ENCODE results near the gene SLIT3.

DNA sequence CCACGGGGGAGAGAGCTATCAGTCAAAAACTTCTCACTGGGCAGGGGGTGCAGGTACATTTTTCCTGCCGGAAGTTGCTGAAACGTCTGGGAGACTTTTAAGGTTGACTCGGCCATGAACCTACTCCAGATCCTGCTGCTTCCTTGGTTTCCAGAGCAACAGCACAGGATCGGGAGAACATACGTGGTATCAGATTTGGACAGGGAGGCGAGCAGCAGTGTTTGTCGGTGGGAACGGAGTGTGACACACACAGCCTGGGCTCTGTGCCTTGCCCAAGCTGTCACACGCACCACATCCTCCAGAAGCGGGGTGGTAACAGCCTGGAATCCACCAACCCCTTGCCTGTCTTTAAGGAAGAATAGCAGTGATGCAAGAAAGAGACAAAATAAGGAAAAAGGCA lies 276.5 kb downstream of the SLIT3 start:
- TF ChIP-seq, protein P1, sequence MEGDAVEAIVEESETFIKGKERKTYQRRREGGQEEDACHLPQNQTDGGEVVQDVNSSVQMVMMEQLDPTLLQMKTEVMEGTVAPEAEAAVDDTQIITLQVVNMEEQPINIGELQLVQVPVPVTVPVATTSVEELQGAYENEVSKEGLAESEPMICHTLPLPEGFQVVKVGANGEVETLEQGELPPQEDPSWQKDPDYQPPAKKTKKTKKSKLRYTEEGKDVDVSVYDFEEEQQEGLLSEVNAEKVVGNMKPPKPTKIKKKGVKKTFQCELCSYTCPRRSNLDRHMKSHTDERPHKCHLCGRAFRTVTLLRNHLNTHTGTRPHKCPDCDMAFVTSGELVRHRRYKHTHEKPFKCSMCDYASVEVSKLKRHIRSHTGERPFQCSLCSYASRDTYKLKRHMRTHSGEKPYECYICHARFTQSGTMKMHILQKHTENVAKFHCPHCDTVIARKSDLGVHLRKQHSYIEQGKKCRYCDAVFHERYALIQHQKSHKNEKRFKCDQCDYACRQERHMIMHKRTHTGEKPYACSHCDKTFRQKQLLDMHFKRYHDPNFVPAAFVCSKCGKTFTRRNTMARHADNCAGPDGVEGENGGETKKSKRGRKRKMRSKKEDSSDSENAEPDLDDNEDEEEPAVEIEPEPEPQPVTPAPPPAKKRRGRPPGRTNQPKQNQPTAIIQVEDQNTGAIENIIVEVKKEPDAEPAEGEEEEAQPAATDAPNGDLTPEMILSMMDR (conservative IDR thresholded peaks at IDR 0.05; ENCODE audit: low read length) = no peak
- no peak for TF ChIP-seq EZH2phosphoT487 (IDR thresholded peaks at IDR 0.05; ENCODE audit: borderline replicate concordance)

Data from Loucy (cell line).